ENCODE results near the gene MOB3C.
"Not testable (repeated sequence)": the region's sequence is repeated elsewhere in the genome, so short reads cannot be mapped to it uniquely, and the experiment has no call there.

GRCh38 chr1:46660116-46660515, 43.5 kb upstream of the MOB3C start:
- not testable (repeated sequence) for TF ChIP-seq CTCF, POLR2A (IDR thresholded peaks at IDR 0.05)
